HG03060 (cell line): ENCODE data around the gene ERN2.
"Not testable (repeated sequence)": the region's sequence is repeated elsewhere in the genome, so short reads cannot be mapped to it uniquely, and the experiment has no call there.

Source experiments
- ATAC-seq: cut with Tn5 transposase; IDR thresholded peaks from one replicate; pipeline ENCODE4 v1.9.1; 2021; ENCODE audit warnings: low read depth, moderate number of reproducible peaks; ENCODE audit not compliant: unreplicated experiment

Gene ERN2

GRCh38 chr16:23712976-23713375 lies at the start of gene ERN2:
ERN2 (minus strand) TSS chr16:23713222; CDS start chr16:23713187, 35 bp downstream.
- ATAC-seq: no peak

GRCh38 chr16:23757937-23758619 lies 45.1 kb upstream of the ERN2 start:
- no peak for ATAC-seq

GRCh38 chr16:23757116-23757515 lies 44.1 kb upstream of the ERN2 start:
- no peak for ATAC-seq

GRCh38 chr16:23755484-23755809 lies 42.4 kb upstream of the ERN2 start:
- no peak for ATAC-seq

GRCh38 chr16:23754594-23755483 lies 41.8 kb upstream of the ERN2 start, which contains the start of gene CHP2:
CHP2 (plus strand) TSS chr16:23755026; CDS start chr16:23755050, 24 bp downstream.
- ATAC-seq: no peak

GRCh38 chr16:23753908-23754593 lies 41.0 kb upstream of the ERN2 start:
- no peak for ATAC-seq

- ATAC-seq: not testable (repeated sequence)
These were observed 38.0 kb upstream of the ERN2 start for GRCh38 chr16:23751053-23751452.

- ATAC-seq: no peak
These were observed 35.6 kb upstream of the ERN2 start for GRCh38 chr16:23748630-23749029.

- no peak for ATAC-seq
These were observed 32.2 kb upstream of the ERN2 start for GRCh38 chr16:23745263-23745662.

- ATAC-seq: no peak
These were observed 29.7 kb upstream of the ERN2 start for GRCh38 chr16:23742766-23743165.

- no peak for ATAC-seq
These were observed 28.8 kb upstream of the ERN2 start for GRCh38 chr16:23741675-23742303.

- ATAC-seq: no peak
These were observed 26.5 kb upstream of the ERN2 start for GRCh38 chr16:23739516-23739915.

- not testable (repeated sequence) for ATAC-seq
These were observed 24.5 kb upstream of the ERN2 start for GRCh38 chr16:23737423-23738028.

GRCh38 chr16:23734176-23734893 lies 21.3 kb upstream of the ERN2 start:
- ATAC-seq: no peak

- no peak for ATAC-seq
These were observed 16.7 kb upstream of the ERN2 start for GRCh38 chr16:23729503-23730424.

GRCh38 chr16:23728112-23728477 lies 15.1 kb upstream of the ERN2 start:
- no peak for ATAC-seq

GRCh38 chr16:23726710-23727109 lies 13.7 kb upstream of the ERN2 start:
- ATAC-seq: no peak

GRCh38 chr16:23724785-23725131 lies 11.7 kb upstream of the ERN2 start:
- no peak for ATAC-seq
